Measurements from ENCODE around the gene BTN2A1. TPM values are rescaled to one million over a fixed set of nuclear protein-coding genes. Genes with fewer than 3 reads are reported as not detected.

The BTN2A1 gene
- total and polyA plus RNA-seq, 2 of the 13 experiments (the other 11 are each of a cell fraction or from before 2014, with no cell fraction given): 16.4 to 30.4 TPM

DNA sequence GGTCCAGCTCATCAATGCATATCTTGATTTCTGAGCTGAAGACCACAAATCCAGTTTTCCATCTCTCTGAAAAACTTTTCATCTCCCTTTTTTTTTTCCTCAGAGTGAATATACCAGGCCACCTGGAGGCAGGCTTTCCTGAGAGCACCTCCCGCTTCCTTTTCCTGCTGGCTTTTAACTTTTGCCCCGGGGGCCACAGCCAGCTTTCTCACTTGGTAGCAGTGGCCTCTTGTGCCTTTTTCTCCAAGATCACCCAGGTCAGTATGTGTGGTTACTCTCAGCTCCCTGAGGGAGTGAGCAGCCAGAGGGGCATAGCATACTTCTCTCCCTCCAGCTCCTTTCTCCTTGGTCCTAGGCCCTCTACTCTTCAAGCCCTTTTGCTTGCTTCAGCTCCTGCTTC, 42.3 kb downstream of the BTN2A1 start, which contains the start of gene BTN1A1:
BTN1A1 (plus strand) TSS at position 202 of the 400 bp plus-strand sequence. CDS start 984 bp downstream, outside the sequence.
- ChIA-PET POLR2A (no interaction called here), CTCF (ENCODE audit: low intra/inter-chr PET ratio, low total read pairs) (no interaction called here)
- Histone ChIP-seq H3K4me1 (ENCODE audit: insufficient read depth, low read length) (peaks cover 31% of the 10 kb centered on the region), H3K36me3 (replicated peaks in 1 of 2; ENCODE audit: control insufficient read depth in 1 of 2, insufficient read depth in 2 of 2, low read length in 2 of 2) (no peaks in the 10 kb centered on the region), H4K20me1 (ENCODE audit: insufficient read depth, low read length) (no peaks in the 10 kb centered on the region), H3K9ac (ENCODE audit: insufficient read depth, low read depth, low read length) (no peak within 1 kb of the TSS), H3K4me3 (replicated peaks in 1 of 3; ENCODE audit: insufficient read depth in 1 of 3, low read depth in 2 of 3, low read length in 3 of 3) (peak within 1 kb of the TSS in 2 of 3 experiments; percentile 45 to 71; a peak in 2 of 6 replicates), H3K79me2 (ENCODE audit: insufficient read depth, low read length) (no peaks in the 10 kb centered on the region), H3K4me2 (ENCODE audit: low read depth, low read length) (peak within 1 kb of the TSS; percentile 89), H3K27me3 (ENCODE audit: control insufficient read depth in 1 of 2, insufficient read depth in 2 of 2, low read length in 2 of 2) (peaks cover 5 to 23% of the 10 kb centered on the region in 2 experiments; a peak in 4 of 5 replicates), H3K27ac (ENCODE audit: extremely low read length, insufficient read depth, low read length) (no peak within 1 kb of the TSS), H3K9me3 (ENCODE audit: low read length) (no peaks in the 10 kb centered on the region), H2AFZ (ENCODE audit: low read length) (no peak within 1 kb of the TSS)
- ATAC-seq (peak; percentile 32), DNase-seq (ENCODE audit: low spot score) (no peak), FAIRE-seq (no peak)
- TF ChIP-seq ZNF224 (CRISPR knock-in tag; IDR thresholded peaks at IDR 0.05) (no peak), RFXAP (CRISPR knock-in tag; IDR thresholded peaks at IDR 0.05; ENCODE audit: borderline replicate concordance) (0 out of 2 replicates have a peak, but pooled peaks have one; percentile 21)
- WGBS (ENCODE audit: low lambda C conversion rate): 7% methylated on average over 2 of the region's 2 CpGs
- in situ Hi-C loops (cut with HindIII; ENCODE audit: extremely low pct_ligation_motif_present, low pct_unique_long_range_greater_than_20kb): no loop called here
- no TSS peak for BruUV-seq (replicated peaks)
- intact Hi-C loops (cut with micrococcal nuclease; ENCODE audit: unreplicated experiment): no loop called here

DNA sequence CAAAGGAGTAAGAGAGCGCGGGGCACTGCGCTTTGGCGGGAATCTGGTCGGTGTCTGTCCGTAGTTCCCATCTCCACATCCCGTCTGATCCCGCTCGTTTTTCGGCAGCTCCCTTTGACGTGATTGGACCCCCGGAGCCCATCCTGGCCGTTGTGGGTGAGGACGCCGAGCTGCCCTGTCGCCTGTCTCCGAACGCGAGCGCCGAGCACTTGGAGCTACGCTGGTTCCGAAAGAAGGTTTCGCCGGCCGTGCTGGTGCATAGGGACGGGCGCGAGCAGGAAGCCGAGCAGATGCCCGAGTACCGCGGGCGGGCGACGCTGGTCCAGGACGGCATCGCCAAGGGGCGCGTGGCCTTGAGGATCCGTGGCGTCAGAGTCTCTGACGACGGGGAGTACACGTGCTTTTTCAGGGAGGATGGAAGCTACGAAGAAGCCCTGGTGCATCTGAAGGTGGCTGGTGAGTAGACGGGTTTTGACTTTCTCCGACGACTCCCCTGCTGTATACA, 43.8 kb downstream of the BTN2A1 start:
- CTCF ChIA-PET (ENCODE audit: low intra/inter-chr PET ratio, low total read pairs): no interaction called here
- Histone ChIP-seq H3K4me3 (replicated peaks in 1 of 3; ENCODE audit: insufficient read depth in 1 of 3, low read depth in 2 of 3, low read length in 3 of 3) (peak overlapping the region; percentile 45 to 71 (median 47)), H3K36me3 (replicated peaks in 1 of 2; ENCODE audit: control insufficient read depth in 1 of 2, insufficient read depth in 2 of 2, low read length in 2 of 2) (no peaks in the 10 kb centered on the region), H3K4me1 (ENCODE audit: insufficient read depth, low read length) (peaks cover 31% of the 10 kb centered on the region), H3K79me2 (ENCODE audit: insufficient read depth, low read length) (no peaks in the 10 kb centered on the region), H4K20me1 (ENCODE audit: insufficient read depth, low read length) (no peaks in the 10 kb centered on the region), H3K4me2 (ENCODE audit: low read depth, low read length) (peak overlapping the region; percentile 89), H3K9ac (ENCODE audit: insufficient read depth, low read depth, low read length) (peak overlapping the region; percentile 24; the same call in 1 of the 2 replicates), H3K27ac (ENCODE audit: extremely low read length, insufficient read depth, low read length) (no peak overlapping the region), H3K9me3 (ENCODE audit: low read length) (no peaks in the 10 kb centered on the region), H2AFZ (ENCODE audit: low read length) (no peak overlapping the region), H3K27me3 (ENCODE audit: control insufficient read depth in 1 of 2, insufficient read depth in 2 of 2, low read length in 2 of 2) (peaks cover 5 to 23% of the 10 kb centered on the region in 2 experiments; a peak in 4 of 5 replicates)
- intact Hi-C loops (cut with micrococcal nuclease; ENCODE audit: unreplicated experiment) (no loop called here), in situ Hi-C loops (cut with HindIII; ENCODE audit: extremely low pct_ligation_motif_present, low pct_unique_long_range_greater_than_20kb) (no loop called here)
- BruUV-seq (replicated peaks): no TSS peak
- FAIRE-seq: no peak
- no peak for DNase-seq (ENCODE audit: low spot score)
- POLR2A ChIA-PET: interaction anchor here (1.1 kb wide), 1 partner anchor 14 kb away, joined by 5 read pairs; no protein-coding TSS in a partner anchor
- peak; percentile 83 for ATAC-seq
- 3% methylated on average over 4 of the region's 49 CpGs for WGBS (ENCODE audit: low lambda C conversion rate)
- TF ChIP-seq MAZ (IDR thresholded peaks at IDR 0.05; ENCODE audit: borderline replicate concordance, low read depth, low read length): no peak
- 0 out of 2 replicates have a peak, but pooled peaks have one; percentile 11 for TF ChIP-seq MAZ (CRISPR knock-in tag; IDR thresholded peaks at IDR 0.05; ENCODE audit: low read depth)
- no peak for TF ChIP-seq MAFG (CRISPR knock-in tag; IDR thresholded peaks at IDR 0.05)
- TF ChIP-seq, protein P1, sequence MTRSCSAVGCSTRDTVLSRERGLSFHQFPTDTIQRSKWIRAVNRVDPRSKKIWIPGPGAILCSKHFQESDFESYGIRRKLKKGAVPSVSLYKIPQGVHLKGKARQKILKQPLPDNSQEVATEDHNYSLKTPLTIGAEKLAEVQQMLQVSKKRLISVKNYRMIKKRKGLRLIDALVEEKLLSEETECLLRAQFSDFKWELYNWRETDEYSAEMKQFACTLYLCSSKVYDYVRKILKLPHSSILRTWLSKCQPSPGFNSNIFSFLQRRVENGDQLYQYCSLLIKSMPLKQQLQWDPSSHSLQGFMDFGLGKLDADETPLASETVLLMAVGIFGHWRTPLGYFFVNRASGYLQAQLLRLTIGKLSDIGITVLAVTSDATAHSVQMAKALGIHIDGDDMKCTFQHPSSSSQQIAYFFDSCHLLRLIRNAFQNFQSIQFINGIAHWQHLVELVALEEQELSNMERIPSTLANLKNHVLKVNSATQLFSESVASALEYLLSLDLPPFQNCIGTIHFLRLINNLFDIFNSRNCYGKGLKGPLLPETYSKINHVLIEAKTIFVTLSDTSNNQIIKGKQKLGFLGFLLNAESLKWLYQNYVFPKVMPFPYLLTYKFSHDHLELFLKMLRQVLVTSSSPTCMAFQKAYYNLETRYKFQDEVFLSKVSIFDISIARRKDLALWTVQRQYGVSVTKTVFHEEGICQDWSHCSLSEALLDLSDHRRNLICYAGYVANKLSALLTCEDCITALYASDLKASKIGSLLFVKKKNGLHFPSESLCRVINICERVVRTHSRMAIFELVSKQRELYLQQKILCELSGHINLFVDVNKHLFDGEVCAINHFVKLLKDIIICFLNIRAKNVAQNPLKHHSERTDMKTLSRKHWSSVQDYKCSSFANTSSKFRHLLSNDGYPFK (CRISPR knock-in tag; IDR thresholded peaks at IDR 0.05; ENCODE audit: borderline replicate concordance): 0 out of 2 replicates have a peak, but pooled peaks have one; percentile 26
- TF ChIP-seq, protein P2, sequence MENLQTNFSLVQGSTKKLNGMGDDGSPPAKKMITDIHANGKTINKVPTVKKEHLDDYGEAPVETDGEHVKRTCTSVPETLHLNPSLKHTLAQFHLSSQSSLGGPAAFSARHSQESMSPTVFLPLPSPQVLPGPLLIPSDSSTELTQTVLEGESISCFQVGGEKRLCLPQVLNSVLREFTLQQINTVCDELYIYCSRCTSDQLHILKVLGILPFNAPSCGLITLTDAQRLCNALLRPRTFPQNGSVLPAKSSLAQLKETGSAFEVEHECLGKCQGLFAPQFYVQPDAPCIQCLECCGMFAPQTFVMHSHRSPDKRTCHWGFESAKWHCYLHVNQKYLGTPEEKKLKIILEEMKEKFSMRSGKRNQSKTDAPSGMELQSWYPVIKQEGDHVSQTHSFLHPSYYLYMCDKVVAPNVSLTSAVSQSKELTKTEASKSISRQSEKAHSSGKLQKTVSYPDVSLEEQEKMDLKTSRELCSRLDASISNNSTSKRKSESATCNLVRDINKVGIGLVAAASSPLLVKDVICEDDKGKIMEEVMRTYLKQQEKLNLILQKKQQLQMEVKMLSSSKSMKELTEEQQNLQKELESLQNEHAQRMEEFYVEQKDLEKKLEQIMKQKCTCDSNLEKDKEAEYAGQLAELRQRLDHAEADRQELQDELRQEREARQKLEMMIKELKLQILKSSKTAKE (CRISPR knock-in tag; IDR thresholded peaks at IDR 0.05; ENCODE audit: borderline replicate concordance): no peak
- TF ChIP-seq, protein P3, sequence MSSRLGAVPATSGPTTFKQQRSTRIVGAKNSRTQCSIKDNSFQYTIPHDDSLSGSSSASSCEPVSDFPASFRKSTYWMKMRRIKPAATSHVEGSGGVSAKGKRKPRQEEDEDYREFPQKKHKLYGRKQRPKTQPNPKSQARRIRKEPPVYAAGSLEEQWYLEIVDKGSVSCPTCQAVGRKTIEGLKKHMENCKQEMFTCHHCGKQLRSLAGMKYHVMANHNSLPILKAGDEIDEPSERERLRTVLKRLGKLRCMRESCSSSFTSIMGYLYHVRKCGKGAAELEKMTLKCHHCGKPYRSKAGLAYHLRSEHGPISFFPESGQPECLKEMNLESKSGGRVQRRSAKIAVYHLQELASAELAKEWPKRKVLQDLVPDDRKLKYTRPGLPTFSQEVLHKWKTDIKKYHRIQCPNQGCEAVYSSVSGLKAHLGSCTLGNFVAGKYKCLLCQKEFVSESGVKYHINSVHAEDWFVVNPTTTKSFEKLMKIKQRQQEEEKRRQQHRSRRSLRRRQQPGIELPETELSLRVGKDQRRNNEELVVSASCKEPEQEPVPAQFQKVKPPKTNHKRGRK (CRISPR knock-in tag; IDR thresholded peaks at IDR 0.05): 0 out of 2 replicates have a peak, but pooled peaks have one; percentile 61
- 0 out of 2 replicates have a peak, but pooled peaks have one; percentile 21 for TF ChIP-seq ZNF839 (CRISPR knock-in tag; IDR thresholded peaks at IDR 0.05; ENCODE audit: borderline replicate concordance)
- peak; percentile 63; the same call in 1 of the 2 replicates for TF ChIP-seq ZNF350 (CRISPR knock-in tag; IDR thresholded peaks at IDR 0.05; ENCODE audit: borderline replicate concordance, low read depth)
